Kidney (tissue), 14 donors: Measurements from ENCODE around the gene XPR1. TPM values are rescaled to one million over a fixed set of nuclear protein-coding genes. Genes with fewer than 3 reads are reported as not detected.

Experiments
- DNase-seq, 5 donors: peaks; one replicate each; pipeline ENCODE4 v3.0.0-alpha.2; 2013 to 2020
- FAIRE-seq: peaks from 2 replicates; lab custom pipeline; 2012; peaks lifted over from hg19 to GRCh38; lab: Jason Lieb, UNC
- H3K27ac ChIP-seq, 2 donors: one replicate each; pipeline ENCODE4 v1.7.0; 2013; ENCODE audit warnings: low read depth in 2 of 2, low read length in 2 of 2, inconsistent platforms in 1 of 2
- H3K27me3 ChIP-seq: one replicate; pipeline ENCODE4 v1.7.1; 2013; ENCODE audit warnings: low read length, inconsistent platforms; ENCODE audit not compliant: control insufficient read depth, insufficient read depth
- H3K36me3 ChIP-seq, 3 donors: one replicate each; pipeline versions ENCODE4 v1.7.0 to v1.7.1; 2013; ENCODE audit warnings: low read length in 3 of 3, control low read depth in 1 of 3, inconsistent platforms in 1 of 3; ENCODE audit not compliant: insufficient read depth in 3 of 3, control insufficient read depth in 2 of 3
- H3K4me1 ChIP-seq, 3 donors: one replicate each; pipeline versions ENCODE4 v1.7.0 to v1.7.1; 2013; ENCODE audit warnings: low read length in 3 of 3, inconsistent platforms in 1 of 3, low read depth in 1 of 3; ENCODE audit not compliant: control insufficient read depth in 2 of 3, insufficient read depth in 2 of 3
- H3K4me3 ChIP-seq, 3 donors: one replicate each; pipeline versions ENCODE4 v1.7.0 to v1.8.1; 2013; ENCODE audit warnings: low read length in 3 of 3, control low read depth in 1 of 3, inconsistent platforms in 1 of 3
- H3K9ac ChIP-seq, 3 donors: one replicate each; pipeline versions ENCODE4 v1.7.0 to v1.7.1; 2013; ENCODE audit warnings: low read length in 3 of 3, control low read depth in 1 of 3, inconsistent platforms in 1 of 3
- H3K9me3 ChIP-seq, 3 donors: one replicate each; pipeline versions ENCODE4 v1.7.0 to v1.7.1; 2013; ENCODE audit warnings: low read length in 3 of 3, control low read depth in 1 of 3, inconsistent platforms in 1 of 3; ENCODE audit not compliant: control insufficient read depth in 2 of 3, insufficient read depth in 1 of 3
- intact Hi-C: fragments of 100-400 bp; cut with DNase I; formaldehyde crosslinking; loops from one replicate; pipeline ENCODE4 v1.11.1; 2022
- polyA plus RNA-seq: library from polyadenylated mRNA; stranded (reverse); fragments of 350-450 nt; fragmentation: Illumina TruSeq; extraction: RNeasy Lipid Tissue Mini Kit (QIAGEN cat#74804); gene quantifications from one replicate; pipeline ENCODE4 v1.2.3, GENCODE V29; 2014; ENCODE audit warnings: low read depth, low replicate concordance; ENCODE audit not compliant: insufficient read depth
- total RNA-seq: library from RNA; stranded (reverse); fragmentation: NEBNext Ultra II Directional; extraction: Animal tissue kit (Norgen Biotek cat#: 25700); gene quantifications from one replicate; pipeline ENCODE4 v1.2.1, GENCODE V29; 2021
- TF ChIP-seq, protein P1 (sequence below): IDR thresholded peaks from 3 replicates; pipeline ENCODE4 v1.5.1; 2012; ENCODE audit warnings: mild to moderate bottlenecking, moderate library complexity, borderline replicate concordance; ENCODE audit not compliant: insufficient read depth; ENCODE audit errors: extremely low read depth
- donor health status: control.
- donor health status: control.
- donor health status: control.
- donor health status: control.
- donor health status: control.
- donor health status: DM: yes; HTN: yes; CAD: no.
- donor health status: Normal renal cell carcinoma (clear cell type).

The XPR1 gene
- total and polyA plus RNA-seq, 2 donors from 2014 or later, result 10.9 to 33.5 TPM

DNA sequence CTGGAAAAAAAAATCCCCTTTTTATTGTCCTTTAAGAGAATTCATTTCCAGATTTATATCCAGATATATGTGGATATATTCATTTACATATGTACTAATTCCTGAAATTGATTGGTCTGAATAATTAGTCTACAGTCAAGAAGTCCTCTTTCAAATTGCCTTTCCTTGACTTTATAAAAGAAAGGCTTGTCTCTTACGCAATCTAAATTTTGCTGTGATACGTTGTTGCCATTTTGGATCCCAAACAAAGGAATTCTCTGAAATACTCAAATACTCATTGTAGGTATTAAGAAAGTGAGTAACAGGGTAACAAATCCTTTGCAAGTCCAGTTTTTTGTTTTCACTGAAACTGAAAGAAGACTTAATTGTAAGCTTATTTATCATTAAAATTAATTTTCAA, 144.0 kb downstream of the XPR1 start:
- Histone ChIP-seq H3K9ac (no peak overlapping the region), H3K36me3 (no peaks in the 10 kb centered on the region), H3K9me3 (no peaks in the 10 kb centered on the region), H3K4me1 (no peaks in the 10 kb centered on the region), H3K4me3 (no peak overlapping the region), H3K27me3 (no peaks in the 10 kb centered on the region), H3K27ac (no peak overlapping the region)
- TF ChIP-seq, protein P1, sequence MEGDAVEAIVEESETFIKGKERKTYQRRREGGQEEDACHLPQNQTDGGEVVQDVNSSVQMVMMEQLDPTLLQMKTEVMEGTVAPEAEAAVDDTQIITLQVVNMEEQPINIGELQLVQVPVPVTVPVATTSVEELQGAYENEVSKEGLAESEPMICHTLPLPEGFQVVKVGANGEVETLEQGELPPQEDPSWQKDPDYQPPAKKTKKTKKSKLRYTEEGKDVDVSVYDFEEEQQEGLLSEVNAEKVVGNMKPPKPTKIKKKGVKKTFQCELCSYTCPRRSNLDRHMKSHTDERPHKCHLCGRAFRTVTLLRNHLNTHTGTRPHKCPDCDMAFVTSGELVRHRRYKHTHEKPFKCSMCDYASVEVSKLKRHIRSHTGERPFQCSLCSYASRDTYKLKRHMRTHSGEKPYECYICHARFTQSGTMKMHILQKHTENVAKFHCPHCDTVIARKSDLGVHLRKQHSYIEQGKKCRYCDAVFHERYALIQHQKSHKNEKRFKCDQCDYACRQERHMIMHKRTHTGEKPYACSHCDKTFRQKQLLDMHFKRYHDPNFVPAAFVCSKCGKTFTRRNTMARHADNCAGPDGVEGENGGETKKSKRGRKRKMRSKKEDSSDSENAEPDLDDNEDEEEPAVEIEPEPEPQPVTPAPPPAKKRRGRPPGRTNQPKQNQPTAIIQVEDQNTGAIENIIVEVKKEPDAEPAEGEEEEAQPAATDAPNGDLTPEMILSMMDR, result no peak
- no peak for FAIRE-seq
- DNase-seq, result no peak
- intact Hi-C loops, result no loop called here

DNA sequence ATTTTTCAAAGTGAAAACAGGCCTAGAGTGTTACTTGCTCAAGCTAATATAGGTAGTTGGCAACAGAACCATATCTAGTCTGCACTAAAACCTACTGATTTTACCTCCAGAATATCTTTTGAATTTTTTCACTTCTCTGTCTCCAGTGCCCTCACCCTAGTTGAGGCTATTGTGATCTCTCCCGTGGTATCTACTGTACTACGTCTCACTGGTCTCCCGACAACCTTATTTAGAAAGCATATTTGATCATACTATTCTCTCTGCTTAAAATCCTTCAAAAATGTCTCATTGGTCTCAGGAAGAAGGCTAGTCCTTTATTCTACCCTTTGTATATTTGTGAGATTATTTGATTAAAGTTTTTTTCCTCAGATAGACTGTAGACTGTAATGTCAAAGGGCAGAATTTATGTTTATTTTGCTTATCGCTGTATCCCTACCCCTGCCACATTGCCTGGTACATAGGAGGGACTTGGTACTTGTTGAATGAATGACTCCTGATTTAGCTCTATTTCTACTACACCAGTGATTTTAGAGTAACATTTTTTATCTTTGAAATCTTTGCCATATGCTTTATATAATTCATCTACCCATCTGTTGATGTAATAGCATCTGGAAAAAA, 145.4 kb downstream of the XPR1 start:
- H3K36me3 ChIP-seq, result no peaks in the 10 kb centered on the region
- TF ChIP-seq, protein P1, result no peak
- intact Hi-C loops, result no loop called here
- no peaks in the 10 kb centered on the region for H3K9me3 ChIP-seq
- H3K4me1 ChIP-seq, result no peaks in the 10 kb centered on the region
- FAIRE-seq (no peak), DNase-seq (no peak)
- no peak overlapping the region for H3K4me3 ChIP-seq
- no peaks in the 10 kb centered on the region for H3K27me3 ChIP-seq
- no peak overlapping the region for H3K9ac ChIP-seq
- H3K27ac ChIP-seq, result no peak overlapping the region

GRCh38 chr1:180778782-180779398, 147.1 kb downstream of the XPR1 start:
- intact Hi-C loops, result no loop called here
- DNase-seq, result peak in 2 of 5 donors; percentile 4 to 5
- Histone ChIP-seq H3K4me1 (no peaks in the 10 kb centered on the region), H3K9me3 (no peaks in the 10 kb centered on the region), H3K9ac (no peak overlapping the region), H3K36me3 (no peaks in the 10 kb centered on the region), H3K27me3 (no peaks in the 10 kb centered on the region), H3K27ac (no peak overlapping the region), H3K4me3 (no peak overlapping the region)
- FAIRE-seq, result no peak
- TF ChIP-seq, protein P1, result peak; percentile 45

- intact Hi-C loops, result no loop called here
- DNase-seq, result no peak
- H3K9me3 ChIP-seq, result no peaks in the 10 kb centered on the region
- H3K27ac ChIP-seq, result no peak overlapping the region
- H3K9ac ChIP-seq, result no peak overlapping the region
- H3K36me3 ChIP-seq, result no peaks in the 10 kb centered on the region
- H3K4me1 ChIP-seq, result no peaks in the 10 kb centered on the region
- H3K27me3 ChIP-seq, result no peaks in the 10 kb centered on the region
- FAIRE-seq, result no peak
- no peak overlapping the region for H3K4me3 ChIP-seq
- TF ChIP-seq, protein P1, result no peak
Measured at GRCh38 chr1:180779584-180779983, 147.8 kb downstream of the XPR1 start.
